Measurements from ENCODE around the gene BRINP3.

GRCh38 chr1:190403402-190403801 is 74.3 kb downstream of the BRINP3 start:
- TF ChIP-seq CTCF (conservative IDR thresholded peaks at IDR 0.05) (no peak), ZFX (IDR thresholded peaks at IDR 0.05) (no peak)

Data from C4-2B (cell line).